ENCODE data around the gene SCNN1A.

SCNN1A gene

DNA sequence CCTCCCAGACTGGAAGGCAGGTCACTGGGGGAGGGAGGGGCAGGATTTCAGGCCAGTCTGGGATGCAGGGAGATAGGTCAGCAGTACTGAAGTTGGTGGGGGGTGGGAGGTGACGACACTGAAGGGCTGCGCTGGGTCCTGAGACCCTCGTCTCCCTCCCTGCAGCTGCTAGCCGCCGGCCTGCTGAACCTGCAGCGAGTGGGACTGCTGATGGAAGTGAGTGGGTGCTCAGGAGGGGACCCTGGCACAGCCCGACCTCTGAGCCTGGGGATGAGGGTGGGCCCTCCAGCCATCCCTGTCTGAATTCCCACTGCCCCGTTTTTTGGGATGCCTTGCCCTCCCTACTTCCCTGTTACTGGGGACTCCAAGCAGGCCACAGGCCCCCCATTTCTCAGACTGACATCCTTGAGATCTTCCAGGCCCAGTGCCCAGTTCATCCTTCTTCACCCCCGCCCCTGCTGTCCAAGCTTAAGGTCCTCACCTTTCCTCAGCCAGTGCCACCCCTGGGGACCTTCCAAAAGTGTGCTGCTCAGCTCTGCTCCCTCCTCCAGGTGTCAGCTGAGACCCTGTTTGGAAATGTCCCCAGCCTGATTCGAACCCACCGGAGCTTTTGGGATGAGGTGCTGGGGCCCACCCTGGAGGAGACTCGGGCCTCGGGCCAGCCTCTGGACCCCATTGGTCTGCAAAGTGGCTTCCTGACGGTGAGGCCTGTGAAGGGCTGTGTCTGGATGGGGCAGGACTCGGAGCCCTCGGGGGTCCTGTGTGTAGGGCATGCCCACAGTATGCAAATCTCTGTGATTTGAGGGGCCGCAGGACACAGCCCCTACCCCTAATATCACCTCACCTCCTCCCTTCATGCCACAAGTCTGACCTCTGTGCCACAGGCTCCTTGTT is 59.4 kb downstream of the SCNN1A start:
- no peak for DNase-seq

DNA sequence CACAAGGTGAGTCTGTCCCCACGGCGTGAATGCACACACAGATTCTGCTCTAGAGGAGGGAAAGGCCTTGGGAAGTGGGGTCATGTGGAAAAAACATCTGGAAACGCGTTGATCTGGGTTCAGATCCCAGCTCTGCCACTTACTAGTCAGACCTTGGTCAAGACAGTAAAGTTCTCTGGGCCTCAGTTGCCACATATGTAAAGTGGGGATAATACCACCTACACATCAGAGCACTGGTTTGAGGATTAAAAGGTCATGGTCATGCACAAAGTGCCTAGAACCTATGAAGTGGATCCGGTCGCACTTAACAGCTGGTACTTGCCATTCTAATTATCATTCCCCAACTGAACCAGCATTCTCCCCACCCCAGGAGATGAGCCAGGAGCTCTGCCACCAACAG is 60.2 kb downstream of the SCNN1A start:
- no peak for DNase-seq

DNA sequence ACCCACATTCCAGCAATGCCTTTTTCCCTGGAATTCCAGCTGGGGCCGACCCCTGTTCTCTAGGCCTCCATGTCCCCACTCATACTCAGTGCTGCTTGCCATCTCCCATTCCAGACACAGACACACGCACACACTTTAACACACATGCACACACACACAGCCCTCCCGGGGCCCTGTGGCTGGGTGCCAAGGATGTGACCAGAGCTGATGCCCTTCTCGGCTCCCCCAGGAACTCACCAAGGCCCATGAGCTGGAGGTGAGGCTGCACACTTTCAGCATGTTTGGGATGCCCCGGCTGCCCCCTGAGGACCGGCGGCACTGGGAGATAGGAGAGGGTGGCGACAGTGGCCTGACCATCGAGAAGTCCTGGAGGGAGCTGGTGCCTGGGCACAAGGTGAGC is 60.6 kb downstream of the SCNN1A start:
- DNase-seq = no peak

DNA sequence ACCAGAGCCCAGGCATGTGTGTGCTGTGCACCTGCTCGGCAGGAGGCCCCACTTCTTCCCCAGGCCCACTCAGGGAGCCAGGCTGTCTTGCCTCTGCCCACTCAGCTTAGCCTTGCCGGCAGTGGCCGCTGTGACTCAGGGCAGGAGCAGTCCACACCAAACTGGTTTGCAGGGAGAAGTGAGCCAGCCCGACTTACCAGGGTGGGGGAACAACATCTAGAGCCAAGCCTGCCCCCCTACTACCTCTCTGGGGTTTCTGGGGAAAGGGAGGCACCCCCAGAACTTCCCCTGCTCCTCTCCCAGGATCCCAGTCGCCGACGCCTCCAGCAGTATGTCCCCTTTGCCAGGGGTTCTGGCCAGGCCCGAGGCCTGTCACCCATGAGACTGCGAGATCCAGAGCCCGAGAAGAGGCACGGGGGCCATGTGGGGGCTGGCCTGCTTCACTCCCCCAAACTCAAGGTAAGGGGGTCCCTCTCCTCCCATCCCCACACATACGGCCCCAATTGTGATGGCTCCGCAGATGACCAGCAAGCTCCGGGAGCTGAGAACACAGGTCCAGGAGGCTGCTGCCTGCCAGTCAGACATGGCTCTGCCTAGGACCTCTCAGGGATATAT is 61.9 kb downstream of the SCNN1A start:
- no peak for DNase-seq

DNA sequence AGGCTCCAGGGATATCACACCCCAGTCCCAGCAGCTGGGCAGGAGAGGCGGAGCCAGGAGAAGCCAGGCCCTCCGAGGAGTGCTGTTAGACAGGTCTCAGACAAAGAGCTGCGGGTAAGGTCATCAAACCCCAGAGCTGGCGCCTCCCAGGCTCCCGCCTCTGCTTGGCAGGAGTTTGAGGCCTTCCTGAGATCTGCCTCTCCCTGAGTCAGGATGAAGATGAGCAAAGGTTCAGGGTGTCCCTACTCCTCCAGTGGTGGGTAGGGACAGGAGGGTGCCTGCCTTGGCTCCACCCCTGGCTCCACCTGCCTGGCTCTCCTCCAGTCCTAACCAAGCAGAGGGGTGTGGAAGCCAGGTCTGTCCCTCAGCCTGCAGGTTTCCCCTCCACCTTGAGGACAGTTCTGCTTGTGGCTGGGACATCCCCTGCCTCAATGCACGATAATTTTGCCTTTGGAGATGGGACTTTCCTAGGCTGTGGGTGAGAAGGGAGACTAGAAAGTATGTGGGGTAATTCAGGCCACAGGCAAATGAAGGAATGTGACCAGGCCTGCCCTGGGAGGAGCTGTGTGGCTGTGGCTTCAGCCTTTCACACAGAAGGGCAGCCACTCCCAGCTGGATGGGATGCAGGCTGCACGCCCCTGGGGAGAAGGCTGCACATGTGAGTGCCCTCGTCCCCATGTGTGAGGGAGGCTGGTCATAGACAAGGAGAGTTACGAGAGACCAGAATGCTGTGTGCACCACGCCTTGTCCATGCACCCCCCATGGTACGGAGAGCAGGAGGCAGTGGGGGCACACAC is 62.6 kb downstream of the SCNN1A start:
- DNase-seq = peak; percentile 11 to 65 (median 24)

DNA sequence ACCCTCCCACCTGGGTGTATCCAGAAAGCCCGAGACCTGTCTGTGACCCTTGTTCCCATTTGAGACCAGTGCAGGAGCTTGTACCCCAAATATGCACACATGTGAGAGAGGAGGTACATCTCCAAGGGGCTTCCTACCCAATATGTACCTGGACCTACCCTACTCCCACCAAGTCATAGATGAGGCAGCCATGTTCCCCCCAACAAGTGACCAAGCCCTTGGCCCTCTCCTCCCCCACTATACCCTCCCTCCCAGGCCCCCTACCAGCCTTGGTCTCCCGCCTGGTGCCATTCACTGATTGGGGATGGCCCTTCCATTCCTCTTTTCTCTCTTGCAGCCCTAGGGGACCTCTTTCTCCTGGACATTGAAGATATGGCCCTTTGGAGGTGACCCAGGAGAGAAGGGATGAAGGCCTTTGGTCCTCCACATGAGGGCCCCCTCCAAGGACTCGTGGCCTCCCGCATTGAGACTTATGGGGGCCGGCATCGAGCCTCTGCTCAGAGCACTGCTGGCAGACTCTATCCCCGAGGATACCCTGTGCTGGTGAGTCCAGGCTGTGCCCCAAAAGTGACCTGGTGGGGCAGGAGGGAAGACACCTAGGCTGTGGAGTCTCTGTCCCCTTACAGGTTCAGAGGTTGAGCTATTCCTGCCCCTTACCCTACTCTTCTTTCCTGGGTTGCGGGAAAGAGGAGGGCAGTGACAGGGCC is 63.4 kb downstream of the SCNN1A start:
- DNase-seq = no peak

DNA sequence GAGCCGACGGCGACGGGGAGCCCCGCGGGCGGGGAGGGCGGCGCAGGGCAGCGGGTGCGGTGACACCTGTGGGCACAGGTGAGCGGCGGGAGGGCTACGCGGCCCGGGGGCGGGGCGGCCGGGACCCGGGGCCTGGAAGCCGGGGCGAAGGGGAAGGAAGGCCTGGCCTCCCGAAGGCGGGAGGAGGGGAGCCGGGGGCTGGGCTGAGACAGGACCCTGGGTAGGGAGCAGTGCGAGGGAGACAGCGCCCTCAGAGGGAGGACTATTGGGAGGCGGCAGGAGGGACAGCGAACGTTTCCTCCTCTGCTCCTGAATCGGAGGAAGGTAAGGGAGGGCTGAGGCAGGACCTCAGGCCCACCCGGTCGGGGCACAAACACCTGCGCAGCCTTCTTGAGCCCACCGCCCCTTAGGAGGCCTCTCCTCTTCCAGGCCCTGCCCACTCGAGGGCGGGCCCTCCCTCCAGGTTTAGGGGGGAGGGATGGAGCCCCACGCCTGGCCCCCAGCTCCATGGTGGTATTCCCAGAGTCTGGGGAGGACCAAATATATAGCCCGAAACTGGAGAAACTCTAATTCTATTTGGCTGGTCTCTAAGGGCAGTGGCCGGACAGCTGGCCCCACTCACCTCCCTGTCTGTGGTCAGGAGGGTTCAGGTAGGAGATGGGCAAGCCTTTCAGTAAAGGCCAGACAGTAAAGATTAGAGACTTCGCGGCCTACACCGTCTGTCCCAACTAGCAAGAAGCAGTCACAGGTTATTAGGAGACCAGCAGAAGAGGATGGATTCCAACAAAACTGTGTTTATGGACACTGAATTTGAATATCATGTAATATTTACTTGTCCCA is 64.4 kb downstream of the SCNN1A start:
- peak in 1 of 3 experiments; percentile 54 for DNase-seq

DNA sequence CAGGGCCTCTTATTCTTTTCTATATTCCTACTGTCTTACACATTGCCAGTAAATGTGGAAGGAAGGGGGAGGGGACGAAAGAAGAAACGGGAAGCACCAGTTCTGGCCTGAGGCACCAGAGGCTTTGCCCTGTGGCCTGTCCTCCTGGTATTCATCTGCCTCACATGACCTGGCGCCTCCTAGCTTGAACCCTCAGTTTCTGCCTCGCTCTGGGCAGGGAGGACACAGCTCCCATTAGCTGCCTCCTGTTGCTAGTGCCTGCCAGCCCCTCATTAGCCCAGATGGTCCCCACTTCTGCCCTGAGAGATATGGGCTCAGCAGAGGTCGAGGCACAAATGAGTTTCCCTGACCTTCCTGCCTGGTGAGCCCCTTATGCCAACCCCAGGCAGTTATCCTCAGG is 67.8 kb downstream of the SCNN1A start:
- no peak for DNase-seq

DNA sequence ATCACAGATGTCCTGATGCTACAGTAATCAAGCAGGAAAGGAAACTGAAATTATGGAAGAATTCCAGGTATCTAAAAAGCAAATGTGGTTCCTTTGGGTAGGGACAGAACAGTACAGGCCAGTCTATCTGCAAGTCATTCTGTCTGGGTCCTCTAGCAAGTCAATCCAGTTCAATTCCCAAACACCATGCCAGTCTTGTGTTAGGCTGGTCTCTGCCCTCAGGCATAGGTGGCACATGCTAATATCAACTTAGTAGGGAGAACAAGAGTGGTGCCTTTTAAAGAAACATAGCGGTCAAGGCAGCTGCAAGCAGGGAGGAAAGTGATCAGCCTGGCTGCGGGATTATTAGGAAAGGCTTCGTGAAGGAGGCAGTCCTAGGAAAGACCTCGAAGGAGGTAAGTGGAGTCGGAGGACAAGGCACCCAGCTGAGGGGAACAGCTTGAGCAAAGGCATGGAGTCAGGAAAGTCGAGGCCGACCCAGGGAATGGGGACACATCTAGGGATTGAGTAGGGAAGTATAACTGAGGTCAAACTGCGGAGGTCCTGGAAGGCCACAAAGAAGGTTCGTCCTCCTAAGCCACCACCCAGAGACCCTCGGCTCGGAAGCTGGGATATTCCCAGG is 68.7 kb downstream of the SCNN1A start:
- DNase-seq = peak in 1 of 3 experiments; percentile 25

DNA sequence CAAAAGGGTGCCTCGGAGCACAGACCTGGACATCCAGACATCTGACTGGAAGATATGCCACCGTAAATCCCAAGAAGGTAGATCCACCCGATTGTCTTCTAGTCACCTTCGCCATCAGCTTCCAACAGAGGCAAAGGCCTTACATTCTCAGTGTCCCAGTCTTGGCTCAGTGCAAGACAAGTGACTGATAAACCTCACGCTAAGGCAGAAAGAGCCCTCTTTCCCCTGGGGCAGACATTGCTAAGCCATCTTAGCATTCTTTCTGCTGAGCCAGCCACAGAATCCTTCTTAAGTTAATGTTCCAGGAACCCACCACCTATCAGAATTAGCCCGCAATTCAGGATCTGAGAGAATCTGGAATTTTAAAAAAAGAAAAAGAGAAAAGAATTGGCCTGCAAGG is 69.2 kb downstream of the SCNN1A start:
- no peak for DNase-seq

DNA sequence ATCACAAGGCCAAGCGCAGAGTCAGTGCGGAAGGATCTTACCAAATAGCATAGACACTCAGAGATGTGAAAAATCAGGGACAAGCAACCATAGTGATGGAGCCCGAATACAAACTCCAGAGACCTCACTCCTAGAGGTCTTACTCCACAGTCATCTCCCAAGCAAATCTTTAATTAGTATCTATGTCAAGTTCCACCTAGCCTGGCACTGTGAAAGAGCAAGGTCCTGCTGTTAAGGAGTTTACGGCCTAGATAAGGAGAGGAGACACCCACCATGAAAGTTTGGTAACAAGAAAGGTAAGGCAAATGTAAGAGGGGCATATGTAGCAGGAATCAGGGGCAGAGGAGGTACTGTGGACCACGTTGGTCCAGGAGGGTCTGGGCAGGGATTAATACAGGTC is 72.3 kb downstream of the SCNN1A start:
- DNase-seq = no peak

DNA sequence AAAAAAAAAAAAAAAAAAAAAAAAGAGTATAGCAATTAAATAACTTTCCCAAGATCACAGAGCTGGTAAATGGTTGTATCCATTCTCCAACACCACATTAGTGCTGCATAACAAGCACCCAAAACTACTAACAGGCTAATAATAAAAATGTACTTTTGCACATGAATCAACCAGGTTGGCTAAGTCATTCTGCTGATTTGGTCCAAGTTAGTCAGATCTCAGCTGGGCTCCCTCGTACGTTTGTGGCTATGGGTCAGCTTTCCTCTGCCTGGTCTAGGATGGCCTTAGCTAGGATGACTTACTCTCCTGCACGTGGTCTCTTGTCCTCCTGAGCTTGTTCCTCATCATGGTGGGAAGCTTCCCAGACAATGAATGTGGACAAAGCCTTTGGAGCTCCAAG is 72.7 kb downstream of the SCNN1A start:
- DNase-seq = no peak

DNA sequence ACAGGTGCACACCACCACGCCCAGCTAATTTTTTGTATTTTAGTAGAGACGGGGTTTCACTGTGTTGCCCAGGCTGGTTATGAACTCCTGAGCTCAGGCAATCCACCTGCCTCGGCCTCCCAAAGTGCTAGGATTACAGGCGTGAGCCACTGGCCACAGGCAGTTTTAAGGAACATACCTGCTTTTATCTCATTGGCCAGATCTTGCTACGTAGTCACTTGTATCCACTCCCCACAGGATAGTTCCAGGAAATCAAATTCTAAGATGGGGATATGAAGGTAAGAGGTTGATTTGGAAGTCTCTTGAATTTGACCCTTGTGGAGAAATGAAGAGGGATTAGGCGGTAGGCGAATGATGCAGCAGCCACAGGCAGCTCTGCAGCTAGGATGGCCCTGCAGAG is 73.6 kb downstream of the SCNN1A start:
- DNase-seq = no peak

DNA sequence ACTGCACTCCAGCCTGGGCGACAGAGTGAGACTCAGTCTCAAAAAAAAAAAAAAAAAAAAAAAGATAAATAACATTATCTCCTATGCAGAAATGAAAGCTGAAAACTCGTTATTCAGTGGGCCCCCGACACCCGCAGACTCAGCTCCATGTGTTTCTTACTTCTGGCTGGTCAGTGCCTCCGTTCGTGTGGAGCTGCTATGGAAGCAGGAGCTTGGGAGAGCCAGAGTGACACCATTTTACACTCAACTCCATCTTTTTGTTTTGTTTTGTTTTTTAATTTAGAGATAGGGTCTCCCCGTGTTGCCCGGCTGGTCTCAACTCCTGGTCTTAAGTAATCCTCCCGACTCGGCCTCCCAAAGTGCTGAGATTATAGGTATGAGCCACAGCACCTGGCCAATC is 78.2 kb downstream of the SCNN1A start:
- DNase-seq = no peak

Data from NCI-H1417 (cell line).